NCI-H2227 (cell line): Measurements from ENCODE around the gene SNTG2.
"Not testable (repeated sequence)": the region's sequence is repeated elsewhere in the genome, so short reads cannot be mapped to it uniquely, and the experiment has no call there.

ENCODE experiments used
- DNase-seq: peaks from one replicate; lab custom pipeline; 2025; ENCODE audit not compliant: unreplicated experiment; lab: John Stamatoyannopoulos, UW

SNTG2 gene

GRCh38 chr2:1400943-1401735, 450.5 kb downstream of the SNTG2 start:
- no peak for DNase-seq

- no peak for DNase-seq
Observed at GRCh38 chr2:1402064-1402463, 451.4 kb downstream of the SNTG2 start.

- no peak for DNase-seq
Observed at GRCh38 chr2:1403565-1403964, 452.9 kb downstream of the SNTG2 start.

GRCh38 chr2:1405124-1405523, 454.5 kb downstream of the SNTG2 start:
- no peak for DNase-seq

- DNase-seq, result no peak
Observed at GRCh38 chr2:1405967-1406366, 455.3 kb downstream of the SNTG2 start.

GRCh38 chr2:1406434-1406833, 455.8 kb downstream of the SNTG2 start:
- DNase-seq, result no peak

GRCh38 chr2:1407950-1408675, 457.5 kb downstream of the SNTG2 start:
- DNase-seq, result no peak

GRCh38 chr2:1413156-1413710, 462.6 kb downstream of the SNTG2 start, which contains the start of gene TPO:
Gene TPO (plus strand): TSS chr2:1413463. CDS start chr2:1414409, 946 bp downstream.
- DNase-seq, result no peak

- no peak for DNase-seq
Observed at GRCh38 chr2:1414121-1414520, 463.5 kb downstream of the SNTG2 start.

- not testable (repeated sequence) for DNase-seq
Observed at GRCh38 chr2:1414901-1415300, 464.3 kb downstream of the SNTG2 start.

- no peak for DNase-seq
Observed at GRCh38 chr2:1415501-1415900, 464.9 kb downstream of the SNTG2 start.
